ENCODE data around the gene CALML6. TPM values are rescaled to one million over a fixed set of nuclear protein-coding genes. Genes with fewer than 3 reads are reported as not detected.

The CALML6 gene, protein sequence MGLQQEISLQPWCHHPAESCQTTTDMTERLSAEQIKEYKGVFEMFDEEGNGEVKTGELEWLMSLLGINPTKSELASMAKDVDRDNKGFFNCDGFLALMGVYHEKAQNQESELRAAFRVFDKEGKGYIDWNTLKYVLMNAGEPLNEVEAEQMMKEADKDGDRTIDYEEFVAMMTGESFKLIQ
- total RNA-seq (2022; extraction: Qiagen RNA extraction; ENCODE audit: low read depth) = 0.09 to 0.40 TPM (median 0.29 TPM) in 4 of 5 replicates, not detected in the other

GRCh38 chr1:1914971-1915692 lies at the start of gene CALML6:
TSS of gene CALML6 (plus strand) at chr1:1915260. CDS start at chr1:1915281, 21 bp downstream.

DNA sequence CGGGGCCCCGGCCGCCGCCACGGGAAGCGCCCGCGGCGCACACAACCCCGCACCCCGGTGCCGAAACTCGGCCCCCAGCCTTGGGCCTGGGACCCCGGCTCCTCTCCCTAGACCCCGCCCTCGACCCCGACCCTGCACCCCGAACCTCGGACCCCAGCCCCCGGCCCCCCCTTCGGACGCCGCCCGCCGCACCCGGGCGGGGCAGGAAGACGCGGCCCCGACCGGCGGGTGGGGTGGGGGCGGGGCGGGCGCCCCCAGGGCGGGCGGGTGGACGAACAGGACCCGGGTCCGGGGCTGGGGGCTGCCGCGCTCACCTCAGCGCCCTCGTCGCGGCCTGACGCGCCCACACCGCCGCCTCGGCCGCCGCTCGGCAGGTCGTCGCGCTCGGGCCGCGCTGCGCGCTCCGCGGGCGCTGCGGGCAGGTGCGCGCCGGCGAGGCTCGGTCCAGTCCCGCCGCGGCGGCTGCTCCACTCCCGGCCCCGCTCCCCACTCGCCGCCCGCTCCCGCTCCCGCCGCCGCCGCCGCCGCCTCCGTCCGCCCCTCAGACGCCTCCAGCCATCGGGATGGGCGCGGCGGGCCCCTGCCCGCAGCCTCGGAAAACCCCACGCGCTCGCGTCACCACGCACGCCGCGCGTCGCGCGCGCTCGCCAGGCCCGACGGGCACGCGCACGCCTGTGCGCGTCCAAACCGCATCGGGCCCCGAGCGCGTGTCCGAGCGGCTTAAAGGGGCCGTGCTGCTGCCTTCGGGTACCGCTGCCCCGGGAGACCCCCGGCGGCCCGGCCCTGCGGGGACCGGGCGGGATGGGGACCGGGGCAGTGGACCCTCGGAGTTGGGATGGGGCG lies 24.3 kb upstream of the CALML6 start, which contains the start of gene GNB1:
Gene GNB1, minus strand, starts transcription at position 582 of the 843 bp plus-strand sequence. CDS start 65,634 bp downstream, outside the sequence.

GRCh38 chr1:1918901-1919303 lies 3.8 kb downstream of the CALML6 start, which contains the start of gene TMEM52:
TSS of gene TMEM52 (minus strand) at chr1:1919279. CDS start at chr1:1919265, 14 bp downstream.

Other genes starting within 250 kb of the CALML6 start
- 10.6 to 14.2 TPM (median 12.7 TPM) in 5 replicates for gene SLC35E2B, start 222.5 kb upstream of the CALML6 start, total RNA-seq (2022; extraction: Qiagen RNA extraction; ENCODE audit: low read depth)
- gene CDK11A, start 190.9 kb upstream of the CALML6 start, total RNA-seq (2022; extraction: Qiagen RNA extraction; ENCODE audit: low read depth) = 20.8 to 28.6 TPM (median 24.9 TPM) in 5 replicates
- 33.0 to 39.7 TPM (median 34.1 TPM) in 5 replicates for gene NADK, start 136.8 kb upstream of the CALML6 start, total RNA-seq (2022; extraction: Qiagen RNA extraction; ENCODE audit: low read depth)
- 175 to 210 TPM (median 192 TPM) in 5 replicates for gene GNB1, start 24.2 kb upstream of the CALML6 start, total RNA-seq (2022; extraction: Qiagen RNA extraction; ENCODE audit: low read depth)
- 0.36 to 1.5 TPM (median 0.83 TPM) in 5 replicates for gene TMEM52, start 4.0 kb downstream of the CALML6 start, total RNA-seq (2022; extraction: Qiagen RNA extraction; ENCODE audit: low read depth)
- 0.01 TPM in 1 of 5 replicates, not detected in the others for gene CFAP74, start 88.5 kb downstream of the CALML6 start, total RNA-seq (2022; extraction: Qiagen RNA extraction; ENCODE audit: low read depth)
- 0.49 to 0.73 TPM (median 0.56 TPM) in 4 of 5 replicates, not detected in the other for gene GABRD, start 104.1 kb downstream of the CALML6 start, total RNA-seq (2022; extraction: Qiagen RNA extraction; ENCODE audit: low read depth)
- gene PRKCZ, start 135.2 kb downstream of the CALML6 start, total RNA-seq (2022; extraction: Qiagen RNA extraction; ENCODE audit: low read depth) = 8.0 to 11.3 TPM (median 9.8 TPM) in 5 replicates